ENCODE measurements around the gene VPS35. TPM values are rescaled to one million over a fixed set of nuclear protein-coding genes. Genes with fewer than 3 reads are reported as not detected.
A peak's percentile ranks its signal among the peaks of the same experiment; 100 is the strongest.

VPS35 gene
- total RNA-seq, 2 donors from 2014 or later: 61.6 to 84.9 TPM

GRCh38 chr16:46621934-46622676 is 66.9 kb downstream of the VPS35 start:
- H3K4me1 Mint-ChIP-seq (ENCODE audit: low read depth in 2 of 2): peaks cover 13 to 18% of the 10 kb centered on the region in 2 donors
- no peaks in the 10 kb centered on the region for H3K27me3 Mint-ChIP-seq
- H3K9me3 Mint-ChIP-seq: no peaks in the 10 kb centered on the region
- H3K36me3 Mint-ChIP-seq: no peaks in the 10 kb centered on the region
- peak overlapping the region; percentile 78 to 79 for H3K27ac Mint-ChIP-seq
- DNase-seq (ENCODE audit: low spot score): no peak
- no peak for ATAC-seq
- peak overlapping the region; percentile 95 for H3K4me3 Mint-ChIP-seq

DNA sequence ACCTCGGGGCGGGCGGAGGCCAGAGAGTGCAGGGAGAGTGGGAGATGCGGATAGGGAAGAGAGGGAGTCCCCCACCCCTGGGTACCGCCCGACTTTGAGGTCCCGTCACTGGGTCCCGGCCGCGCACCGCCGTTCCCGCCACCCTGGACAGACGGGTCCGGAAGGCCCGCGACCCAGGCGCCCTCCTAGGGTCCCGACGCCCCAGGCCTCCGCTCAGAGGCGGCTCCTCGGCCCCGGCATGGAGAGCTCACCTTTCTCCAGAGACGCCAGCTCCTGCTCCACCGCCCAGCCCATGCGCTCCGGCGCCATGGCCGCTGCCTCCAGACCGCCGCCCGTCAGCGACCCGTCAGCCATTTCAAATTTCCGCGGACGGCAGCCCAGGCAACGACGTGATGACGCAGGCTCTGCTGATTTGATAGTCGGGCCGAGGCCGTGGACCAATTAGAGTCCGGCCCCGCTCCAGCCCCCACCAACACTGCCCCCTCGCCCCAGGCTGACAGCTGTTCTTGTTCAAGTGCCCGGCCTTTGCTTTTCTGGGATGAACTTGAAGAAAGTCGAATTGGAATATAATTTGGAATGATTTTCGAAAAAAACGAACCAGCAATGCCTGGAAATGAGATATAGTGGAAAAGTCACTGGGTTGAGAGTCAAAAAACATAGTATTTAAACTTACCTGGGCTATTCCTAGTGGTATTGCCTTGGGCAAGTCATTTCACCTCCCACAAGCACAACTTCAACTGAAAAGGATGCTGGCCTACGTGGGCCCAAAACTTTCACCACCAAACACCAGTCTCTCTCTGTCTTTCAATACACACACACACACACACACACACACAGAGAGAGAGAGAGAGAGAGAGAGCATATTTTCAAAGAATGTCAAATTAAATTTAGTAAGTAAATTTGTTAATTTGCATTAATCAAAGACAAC is 67.7 kb downstream of the VPS35 start, which contains the start of gene SHCBP1:
Gene SHCBP1, minus strand, starts transcription at position 374 of the 928 bp plus-strand sequence. Its CDS starts 20 bp downstream, at position 354.
- H3K27me3 Mint-ChIP-seq: no peaks in the 10 kb centered on the region
- DNase-seq (ENCODE audit: low spot score) (peak; percentile 87), ATAC-seq (peak; percentile 96 to 97)
- H3K4me3 Mint-ChIP-seq: peak within 1 kb of the TSS; percentile 95
- H3K36me3 Mint-ChIP-seq: peaks cover 2% of the 10 kb centered on the region
- H3K9me3 Mint-ChIP-seq: no peaks in the 10 kb centered on the region
- H3K4me1 Mint-ChIP-seq (ENCODE audit: low read depth in 2 of 2): peaks cover 13 to 18% of the 10 kb centered on the region in 2 donors
- peak within 1 kb of the TSS; percentile 78 to 79 for H3K27ac Mint-ChIP-seq

DNA sequence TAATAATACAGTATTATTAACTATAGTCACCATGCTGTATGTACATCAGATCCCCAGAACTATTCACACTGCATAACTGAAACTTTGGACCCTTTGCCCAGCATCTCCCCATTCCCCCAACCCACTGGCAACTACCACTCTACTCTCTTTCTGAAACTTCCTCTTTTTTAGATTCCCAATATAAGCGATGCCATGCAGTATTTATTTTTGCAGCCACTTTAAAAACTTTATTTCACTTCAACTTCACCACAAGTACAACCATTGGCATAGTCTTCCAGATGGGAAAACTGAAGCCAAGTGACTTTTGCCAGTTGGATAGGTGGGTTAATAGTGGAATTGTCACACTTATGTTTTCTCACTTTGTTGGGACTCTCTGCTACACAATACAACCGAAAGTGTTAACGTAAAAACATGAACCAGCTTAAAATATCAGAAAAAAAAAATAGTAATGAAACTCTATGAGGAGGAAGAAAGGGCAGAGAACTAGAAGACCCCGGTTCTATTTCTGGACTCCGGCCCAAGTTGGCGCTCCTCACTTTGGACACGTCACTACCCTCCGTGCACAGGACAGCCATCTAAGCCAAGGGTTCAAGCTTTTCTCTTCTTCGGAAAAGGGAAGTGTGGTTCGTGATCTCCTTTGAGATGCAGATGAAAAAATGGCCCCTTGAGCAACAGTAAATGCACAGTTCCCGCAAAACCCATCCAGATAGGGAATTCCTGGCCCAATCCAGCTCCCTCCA is 68.5 kb downstream of the VPS35 start:
- Mint-ChIP-seq H3K9me3 (no peaks in the 10 kb centered on the region), H3K27ac (peak overlapping the region; percentile 78 to 79), H3K36me3 (peaks cover 6% of the 10 kb centered on the region), H3K4me3 (peak overlapping the region; percentile 95), H3K4me1 (ENCODE audit: low read depth in 2 of 2) (peaks cover 13 to 18% of the 10 kb centered on the region in 2 donors), H3K27me3 (no peaks in the 10 kb centered on the region)
- ATAC-seq (peak in 1 of 2 donors; percentile 39), DNase-seq (ENCODE audit: low spot score) (no peak)

DNA sequence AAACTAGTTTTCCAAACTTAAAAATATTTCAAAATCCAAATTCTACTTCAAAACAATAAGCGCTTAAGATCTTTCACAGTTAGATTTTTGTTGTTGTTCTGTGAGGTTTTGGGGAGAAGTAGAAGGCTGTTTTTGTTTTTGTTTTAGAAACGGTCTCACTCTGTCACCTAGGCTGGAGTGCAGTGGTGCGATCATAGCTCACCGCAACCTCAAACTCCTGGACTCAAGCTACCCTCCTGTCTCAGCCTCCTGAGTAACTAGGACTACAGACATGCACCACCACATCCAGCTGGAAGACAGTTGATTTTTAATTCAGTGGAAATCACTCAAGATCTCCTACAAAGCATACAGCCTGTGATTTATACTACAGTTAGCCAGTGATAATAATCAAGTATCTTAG is 70.5 kb downstream of the VPS35 start:
- no peak for DNase-seq (ENCODE audit: low spot score)
- peaks cover 13 to 18% of the 10 kb centered on the region in 2 donors for H3K4me1 Mint-ChIP-seq (ENCODE audit: low read depth in 2 of 2)
- peaks cover 6% of the 10 kb centered on the region for H3K36me3 Mint-ChIP-seq
- no peak for ATAC-seq
- no peaks in the 10 kb centered on the region for H3K27me3 Mint-ChIP-seq
- H3K27ac Mint-ChIP-seq: no peak overlapping the region
- no peaks in the 10 kb centered on the region for H3K9me3 Mint-ChIP-seq
- no peak overlapping the region for H3K4me3 Mint-ChIP-seq

DNA sequence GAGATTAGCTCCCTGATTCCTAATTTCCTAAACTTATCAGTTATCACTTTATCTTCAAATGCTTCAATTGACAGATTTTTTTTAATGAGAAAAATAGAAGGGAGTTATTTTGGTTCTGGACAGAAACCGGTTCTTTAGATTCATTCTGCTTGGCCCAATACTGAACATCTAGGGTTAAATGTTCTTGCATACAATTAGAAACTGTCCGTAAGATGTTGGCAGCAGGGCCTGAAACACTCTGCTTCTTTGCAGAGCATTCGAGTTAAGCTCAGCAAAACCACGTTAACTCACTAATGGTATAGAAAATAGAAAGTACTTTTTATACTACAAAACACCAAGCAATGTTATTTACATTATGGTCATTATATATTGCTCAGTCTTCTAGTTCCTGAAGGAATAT is 75.0 kb downstream of the VPS35 start:
- no peaks in the 10 kb centered on the region for H3K27me3 Mint-ChIP-seq
- H3K36me3 Mint-ChIP-seq: peaks cover 6% of the 10 kb centered on the region
- no peak for DNase-seq (ENCODE audit: low spot score)
- no peaks in the 10 kb centered on the region for H3K4me1 Mint-ChIP-seq (ENCODE audit: low read depth in 2 of 2)
- no peak overlapping the region for H3K4me3 Mint-ChIP-seq
- no peak overlapping the region for H3K27ac Mint-ChIP-seq
- H3K9me3 Mint-ChIP-seq: no peaks in the 10 kb centered on the region
- ATAC-seq: no peak

DNA sequence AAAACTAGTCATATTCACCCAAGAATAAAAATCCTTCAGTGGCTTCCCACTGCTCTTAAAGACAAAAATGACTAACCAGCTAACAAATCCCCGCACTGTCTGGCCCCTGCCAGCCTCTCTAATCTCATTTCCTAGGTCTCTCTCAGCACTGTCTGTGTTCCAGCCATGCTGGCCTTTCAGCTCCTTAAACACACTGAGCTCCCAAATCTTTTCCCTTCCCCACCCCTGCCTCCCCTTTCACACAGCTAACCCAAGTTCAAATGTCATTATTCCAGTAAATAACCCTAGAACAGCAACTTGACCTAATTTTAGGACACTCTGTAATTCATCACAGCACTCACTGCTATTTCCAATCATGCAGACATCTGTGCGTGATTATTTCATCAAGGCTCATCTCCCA is 75.6 kb downstream of the VPS35 start:
- Mint-ChIP-seq H3K4me1 (ENCODE audit: low read depth in 2 of 2) (no peaks in the 10 kb centered on the region), H3K27me3 (no peaks in the 10 kb centered on the region), H3K9me3 (no peaks in the 10 kb centered on the region), H3K36me3 (peaks cover 6% of the 10 kb centered on the region), H3K27ac (no peak overlapping the region), H3K4me3 (no peak overlapping the region)
- DNase-seq (ENCODE audit: low spot score) (no peak), ATAC-seq (no peak)

DNA sequence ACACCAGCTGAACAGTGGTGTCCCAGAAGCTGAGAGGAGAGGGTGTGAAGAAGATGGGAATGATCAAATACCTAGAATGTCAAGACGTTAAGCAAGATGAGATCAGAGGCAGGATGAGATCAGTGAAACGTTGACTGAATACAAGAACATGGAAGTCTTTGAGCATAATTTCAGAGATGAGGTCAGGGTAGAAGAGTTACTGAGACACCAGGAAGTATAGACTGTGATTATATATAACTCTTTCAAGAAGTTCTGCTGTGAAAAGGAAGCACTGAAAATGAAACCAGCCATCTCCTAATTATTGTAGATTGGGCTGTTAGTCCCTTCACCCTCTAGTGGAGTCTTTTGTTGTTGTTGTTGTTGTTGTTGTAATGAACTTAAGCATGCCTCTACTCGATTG is 76.9 kb downstream of the VPS35 start:
- Mint-ChIP-seq H3K9me3 (no peaks in the 10 kb centered on the region), H3K4me3 (no peak overlapping the region), H3K27ac (no peak overlapping the region), H3K4me1 (ENCODE audit: low read depth in 2 of 2) (no peaks in the 10 kb centered on the region), H3K27me3 (no peaks in the 10 kb centered on the region), H3K36me3 (peaks cover 6% of the 10 kb centered on the region)
- peak in 1 of 2 donors; percentile 41 for ATAC-seq
- DNase-seq (ENCODE audit: low spot score): no peak

DNA sequence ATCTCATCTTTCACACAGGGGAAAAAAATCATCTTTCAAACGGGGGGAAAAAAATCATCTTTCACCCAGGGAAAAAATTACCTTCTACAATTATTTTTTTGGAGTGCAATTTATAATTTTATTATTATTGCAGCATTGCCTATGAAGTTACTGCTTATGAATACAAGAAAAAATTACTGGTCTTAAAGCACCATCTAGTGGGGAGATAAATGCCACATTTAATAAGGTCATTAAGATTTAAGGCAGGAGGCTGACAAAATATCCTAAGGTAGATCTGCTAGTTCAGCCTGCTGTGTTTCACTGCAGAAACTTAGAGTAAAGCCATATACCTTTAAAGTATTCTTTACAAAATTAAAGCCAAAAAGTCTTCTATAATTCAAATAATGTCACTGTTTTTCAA is 81.4 kb downstream of the VPS35 start:
- DNase-seq (ENCODE audit: low spot score) (no peak), ATAC-seq (no peak)
- no peak overlapping the region for H3K4me3 Mint-ChIP-seq
- no peaks in the 10 kb centered on the region for H3K9me3 Mint-ChIP-seq
- H3K27ac Mint-ChIP-seq: no peak overlapping the region
- H3K36me3 Mint-ChIP-seq: peaks cover 4% of the 10 kb centered on the region
- H3K4me1 Mint-ChIP-seq (ENCODE audit: low read depth in 2 of 2): no peaks in the 10 kb centered on the region
- H3K27me3 Mint-ChIP-seq: no peaks in the 10 kb centered on the region

GRCh38 chr16:46606231-46606630 is 82.7 kb downstream of the VPS35 start:
- no peak overlapping the region for H3K4me3 Mint-ChIP-seq
- H3K27me3 Mint-ChIP-seq: no peaks in the 10 kb centered on the region
- ATAC-seq: no peak
- no peaks in the 10 kb centered on the region for H3K9me3 Mint-ChIP-seq
- H3K27ac Mint-ChIP-seq: no peak overlapping the region
- H3K4me1 Mint-ChIP-seq (ENCODE audit: low read depth in 2 of 2): no peaks in the 10 kb centered on the region
- H3K36me3 Mint-ChIP-seq: peaks cover 8% of the 10 kb centered on the region
- DNase-seq (ENCODE audit: low spot score): no peak

Other genes starting within 250 kb of the VPS35 start
- 10 to 100 TPM; 32.9 to 54.6 TPM for gene SHCBP1, start 67.8 kb downstream of the VPS35 start, total RNA-seq
- 10 to 100 TPM; 26.1 to 73.1 TPM for gene ORC6, start 481 bp upstream of the VPS35 start, total RNA-seq
- under 1 TPM; 0.29 to 0.59 TPM for gene MYLK3, start 59.2 kb upstream of the VPS35 start, total RNA-seq
- gene C16orf87, start 142.0 kb upstream of the VPS35 start, total RNA-seq: 10 to 100 TPM; 14.2 to 18.0 TPM
- 10 to 100 TPM; 10.0 to 10.4 TPM for gene GPT2, start 195.2 kb upstream of the VPS35 start, total RNA-seq